ENCODE measurements around the gene CFAP61.

CFAP61 gene

DNA sequence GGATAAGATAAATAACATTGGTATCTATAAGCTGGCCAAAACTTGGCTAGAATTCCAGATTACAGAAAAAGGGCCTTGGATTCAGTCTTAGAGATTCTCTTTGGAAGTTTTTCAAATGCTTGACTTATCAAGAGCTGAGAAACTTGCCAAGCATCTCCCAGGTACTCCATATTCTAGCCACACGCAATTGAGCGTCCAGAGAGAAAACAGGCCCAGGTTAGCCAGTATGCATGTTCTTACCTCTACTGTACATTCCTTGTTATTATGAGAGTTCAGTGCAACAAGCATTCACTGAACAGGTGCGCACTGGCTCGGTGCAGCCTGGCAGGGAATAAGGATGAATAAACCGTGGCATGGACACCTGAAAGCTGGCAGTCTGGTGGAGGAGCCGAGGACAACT, 13.7 kb upstream of the CFAP61 start:
- DNase-seq, result no peak

DNA sequence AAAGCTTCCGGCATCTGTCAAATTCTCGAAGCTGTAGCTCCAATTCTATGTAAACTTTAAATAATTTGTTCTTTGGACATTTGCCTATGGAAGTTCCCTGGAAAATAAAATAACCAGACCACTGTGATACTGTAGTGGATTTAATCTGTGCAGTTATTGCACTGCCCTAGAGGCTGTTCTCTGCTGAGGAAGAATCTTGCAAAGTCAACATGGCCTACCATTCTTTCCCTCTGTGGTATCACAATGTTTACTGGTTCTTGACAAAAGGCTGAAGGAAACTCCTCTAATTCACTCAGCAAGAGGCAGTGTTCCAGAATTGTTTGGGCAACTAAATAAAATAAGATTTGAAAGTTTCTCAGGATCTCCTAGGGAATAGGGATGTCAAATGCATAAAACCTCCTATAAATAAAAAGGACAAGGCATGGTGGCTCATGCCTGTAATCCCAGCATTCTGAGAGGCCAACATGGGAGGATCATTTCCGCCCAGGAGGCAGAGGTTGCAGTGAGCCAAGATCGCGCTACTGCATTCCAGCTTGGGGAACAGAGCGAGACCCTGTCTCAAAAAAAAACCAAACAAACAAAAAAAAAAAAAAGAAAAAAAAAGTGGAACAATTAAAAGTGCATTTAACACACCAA, 12.5 kb upstream of the CFAP61 start:
- DNase-seq, result no peak

DNA sequence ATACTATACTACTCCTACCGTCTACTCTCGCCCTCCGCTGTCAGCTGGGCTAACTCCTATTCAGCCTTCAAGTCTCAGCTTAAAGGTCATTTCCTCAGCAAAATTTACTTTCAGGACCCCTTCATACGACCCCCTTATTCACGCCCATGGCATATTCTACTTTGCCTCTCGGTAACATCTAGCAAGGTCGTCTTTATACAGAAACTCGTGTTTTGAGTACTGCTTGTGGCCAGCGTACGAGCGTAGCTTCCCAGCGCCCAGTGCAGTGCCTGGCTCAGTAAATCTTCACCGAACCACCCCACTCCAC, 612 bp upstream of the CFAP61 start:
- DNase-seq, result no peak

DNA sequence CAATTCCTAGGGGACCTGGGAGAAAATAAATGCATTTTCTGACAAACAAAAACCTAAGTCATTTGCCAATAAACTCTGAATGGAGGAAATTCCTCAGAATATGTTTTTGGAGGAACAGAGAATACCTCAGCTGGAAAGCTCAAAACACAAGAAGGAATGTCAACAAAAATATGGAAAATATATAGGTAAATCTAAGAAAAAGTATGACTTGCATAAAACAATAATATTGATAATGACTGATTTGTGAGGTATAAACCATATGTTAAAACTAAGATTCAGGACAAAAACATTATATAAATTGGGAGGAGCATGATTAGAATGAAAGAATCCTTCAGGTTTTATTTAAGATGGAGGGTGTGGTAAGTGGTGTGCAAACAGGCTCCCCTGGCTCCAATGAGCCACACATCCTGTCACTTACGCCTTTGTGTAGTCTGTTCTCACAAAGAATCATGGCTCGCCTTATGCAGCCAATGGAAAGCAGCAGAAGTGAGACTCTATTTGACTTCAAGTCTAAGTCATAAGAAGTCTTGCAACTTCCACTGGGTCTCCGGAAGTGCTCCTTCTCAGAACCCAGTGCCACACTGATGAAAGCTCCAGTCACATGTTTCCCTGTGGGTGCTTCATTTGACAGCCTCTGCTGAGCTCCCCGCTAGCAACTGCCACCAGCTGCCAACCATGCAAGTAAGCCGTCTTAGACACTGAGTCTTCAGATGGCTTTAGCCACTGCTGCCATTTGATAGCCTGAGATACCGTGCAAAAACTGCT, 8.1 kb downstream of the CFAP61 start:
- DNase-seq, result no peak

DNA sequence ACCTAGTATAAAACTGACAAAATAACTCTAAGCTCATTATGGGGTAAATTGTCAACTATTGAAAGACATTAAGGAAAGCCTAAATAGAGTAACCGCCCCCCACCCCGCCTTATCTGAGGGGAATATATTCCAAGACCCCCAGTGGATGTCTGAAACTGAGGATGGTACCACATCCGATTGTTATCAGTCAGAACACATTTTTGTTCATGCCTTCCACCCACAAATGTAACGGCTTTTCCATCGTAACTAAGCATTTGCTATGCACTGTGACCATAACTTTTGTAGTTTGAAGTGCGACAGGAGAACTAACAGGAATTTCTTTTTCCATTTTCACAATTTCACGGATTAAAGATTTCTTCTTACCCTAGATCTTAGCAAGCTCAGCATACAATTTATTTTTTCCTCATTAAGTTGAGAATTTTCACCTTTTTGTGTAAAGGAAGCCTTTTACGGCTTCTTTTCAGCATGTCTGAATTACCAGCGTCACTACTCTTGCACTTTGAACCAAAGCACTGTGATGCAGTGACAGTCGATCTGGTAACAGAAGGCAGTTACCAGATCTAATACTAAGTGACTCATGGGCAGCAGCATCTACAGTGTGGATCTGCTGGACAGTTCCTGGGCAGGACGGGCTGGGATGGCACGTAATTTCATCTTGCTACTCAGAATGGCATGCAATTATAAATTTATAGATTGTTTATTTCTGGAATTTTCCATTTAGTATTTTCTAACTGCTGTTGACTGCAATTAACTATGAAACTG, 11.8 kb downstream of the CFAP61 start:
- DNase-seq, result no peak

DNA sequence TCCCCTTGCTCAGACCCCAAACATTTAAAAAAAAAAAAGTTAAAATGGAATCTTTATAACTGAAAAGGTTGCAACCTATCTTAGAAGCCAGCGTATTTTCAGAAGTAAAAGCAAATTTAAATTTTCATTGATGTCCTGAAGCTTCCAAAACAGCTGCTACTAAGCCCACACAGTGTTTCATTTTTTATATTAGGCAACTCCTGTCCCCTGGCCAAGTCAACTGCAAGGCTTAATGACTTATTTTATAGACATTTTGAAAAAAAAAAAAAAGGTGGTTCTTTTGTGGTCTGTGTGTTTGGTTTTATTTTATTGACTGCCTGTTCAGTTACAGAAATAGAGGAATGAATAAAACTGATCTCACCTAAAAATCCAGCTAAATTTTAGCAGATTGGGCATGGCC, 13.0 kb downstream of the CFAP61 start:
- DNase-seq, result no peak

DNA sequence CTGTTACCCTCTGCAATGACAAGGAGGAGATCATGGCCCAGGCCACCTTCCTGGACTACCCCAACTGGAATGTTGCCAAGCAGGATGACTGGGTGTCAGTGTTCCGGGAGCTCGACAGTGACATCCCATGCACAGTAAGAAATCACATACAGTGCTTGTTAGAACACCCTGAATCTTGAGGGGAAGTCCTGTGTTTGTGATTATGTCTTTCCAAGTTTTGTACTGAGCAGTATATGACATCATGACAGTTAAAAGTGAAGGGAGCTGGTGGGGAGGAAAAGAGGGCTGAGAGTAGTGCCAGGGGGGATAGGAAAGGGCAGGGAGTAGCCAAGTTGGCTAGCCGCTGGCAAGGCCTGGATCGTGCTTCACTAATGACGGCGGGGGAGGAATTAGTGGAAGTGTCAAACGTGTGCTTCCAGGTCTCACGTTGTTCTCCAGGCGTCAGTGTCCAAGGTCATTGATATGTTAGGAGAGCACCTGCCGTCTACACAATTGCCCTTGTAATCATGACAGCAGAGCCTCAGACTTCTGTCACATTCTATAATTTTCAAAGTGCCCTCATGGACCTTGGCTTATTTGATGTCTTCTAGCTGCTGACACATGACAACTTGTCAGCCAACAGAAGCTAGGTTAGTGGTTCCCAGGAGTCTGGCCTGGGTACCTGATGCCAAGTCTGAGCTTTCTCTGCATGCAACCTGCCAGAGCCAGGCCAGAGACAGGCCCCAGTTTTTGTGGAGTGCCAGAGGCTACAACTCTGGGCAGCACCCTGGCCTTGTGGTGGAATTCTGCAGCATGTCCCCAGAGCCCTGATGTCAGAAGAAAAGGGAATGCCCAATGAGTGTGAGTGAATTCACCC, 18.8 kb downstream of the CFAP61 start:
- DNase-seq, result no peak

DNA sequence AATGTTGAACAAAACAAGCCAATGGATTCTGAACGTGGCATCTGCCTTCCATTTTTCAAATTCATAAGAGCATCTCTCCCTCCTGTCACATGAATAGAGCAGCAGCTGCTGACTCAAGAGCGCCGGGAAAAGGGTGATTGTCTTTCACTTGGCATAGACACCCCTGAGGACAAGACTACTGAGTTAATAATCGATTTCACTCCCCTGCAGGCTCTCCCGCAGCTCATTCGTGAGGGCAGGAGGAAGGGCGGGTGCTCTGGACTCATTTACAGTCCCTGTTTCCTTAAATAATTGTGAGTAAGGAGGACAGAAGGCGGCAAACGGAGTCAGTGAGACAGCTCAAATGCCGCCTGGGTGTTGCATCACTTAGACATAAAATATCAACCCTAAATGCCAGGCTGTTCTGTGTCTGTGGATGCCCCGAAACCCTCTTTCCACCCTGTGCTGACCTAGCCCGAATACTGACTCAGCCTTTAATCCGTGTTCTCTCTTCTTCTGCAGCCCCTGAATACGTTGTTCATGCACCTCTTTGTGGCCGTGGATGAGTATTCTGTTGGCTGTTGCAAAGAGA, 21.6 kb downstream of the CFAP61 start:
- no peak for DNase-seq

DNA sequence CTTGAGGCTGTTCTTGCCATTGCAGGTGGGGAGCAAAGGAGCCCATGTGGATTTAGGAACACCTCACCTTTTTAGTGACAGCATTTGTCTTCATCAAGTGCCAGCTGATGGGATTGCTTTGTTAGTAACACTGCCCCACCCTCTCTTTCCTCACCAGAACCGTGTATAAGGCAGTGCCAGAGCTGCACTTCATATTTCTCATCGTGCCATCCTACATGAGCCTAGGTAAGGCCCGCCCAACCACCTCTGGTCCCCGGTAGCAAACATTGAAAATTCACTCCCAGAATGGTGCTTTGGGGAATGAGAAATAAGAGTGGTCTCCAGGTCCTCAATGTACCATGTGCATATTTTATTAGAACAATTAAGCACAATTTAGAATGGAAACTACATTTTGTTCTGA, 22.7 kb downstream of the CFAP61 start:
- no peak for DNase-seq

DNA sequence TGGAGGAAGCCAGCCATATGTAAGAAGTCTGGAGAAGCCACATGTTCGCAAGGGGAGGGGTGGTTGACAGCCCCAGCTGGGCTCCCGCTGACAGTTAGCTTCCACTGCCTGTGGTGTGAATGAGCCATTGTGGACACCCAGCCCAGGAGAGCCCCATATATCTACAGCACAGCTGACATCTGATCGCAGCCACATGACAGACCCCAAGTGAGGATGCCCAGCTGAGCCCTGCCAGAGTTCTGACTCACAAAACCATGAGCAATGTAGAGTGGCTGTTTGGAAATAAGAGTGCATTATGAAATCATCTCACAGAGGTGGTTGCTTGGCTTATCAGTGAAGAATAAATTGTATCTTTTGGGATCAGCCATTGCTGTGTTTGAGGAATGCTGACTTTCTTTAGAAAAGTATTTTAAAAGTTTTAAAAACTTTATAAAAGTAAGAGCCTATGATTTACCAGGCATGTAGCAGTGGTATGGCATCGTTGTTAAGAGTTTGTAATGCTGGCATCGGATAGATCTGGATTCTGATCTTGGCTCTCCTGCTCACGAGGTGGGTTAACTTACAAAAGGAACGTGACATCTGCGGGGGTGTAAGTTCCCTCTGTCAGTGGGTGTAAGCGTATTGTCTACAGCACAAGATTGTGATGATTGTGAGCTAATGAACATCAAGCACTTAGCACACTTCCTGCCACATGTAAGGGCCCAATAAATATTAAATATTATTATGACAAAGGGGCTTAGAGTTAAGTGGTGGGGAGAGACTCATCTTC, 24.1 kb downstream of the CFAP61 start:
- no peak for DNase-seq

DNA sequence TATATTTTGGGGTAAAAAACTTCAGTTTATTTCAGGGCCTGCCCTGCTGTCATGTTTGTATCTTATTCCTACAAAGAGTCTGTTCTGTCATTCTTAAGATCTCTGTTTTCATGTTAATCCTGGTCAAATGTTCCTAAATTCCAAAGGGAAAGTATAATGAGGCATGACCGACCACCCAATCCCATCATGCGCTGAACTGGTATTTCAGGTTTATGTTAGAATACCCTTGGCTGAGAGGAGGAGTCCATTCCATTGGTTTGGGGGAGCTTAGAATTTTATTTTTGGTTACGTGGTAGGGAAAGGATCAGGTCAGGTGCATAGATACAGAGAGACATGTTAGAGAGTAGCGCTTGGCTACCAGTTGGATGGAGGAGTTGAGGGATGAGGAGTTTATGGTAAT, 25.7 kb downstream of the CFAP61 start:
- DNase-seq, result no peak

DNA sequence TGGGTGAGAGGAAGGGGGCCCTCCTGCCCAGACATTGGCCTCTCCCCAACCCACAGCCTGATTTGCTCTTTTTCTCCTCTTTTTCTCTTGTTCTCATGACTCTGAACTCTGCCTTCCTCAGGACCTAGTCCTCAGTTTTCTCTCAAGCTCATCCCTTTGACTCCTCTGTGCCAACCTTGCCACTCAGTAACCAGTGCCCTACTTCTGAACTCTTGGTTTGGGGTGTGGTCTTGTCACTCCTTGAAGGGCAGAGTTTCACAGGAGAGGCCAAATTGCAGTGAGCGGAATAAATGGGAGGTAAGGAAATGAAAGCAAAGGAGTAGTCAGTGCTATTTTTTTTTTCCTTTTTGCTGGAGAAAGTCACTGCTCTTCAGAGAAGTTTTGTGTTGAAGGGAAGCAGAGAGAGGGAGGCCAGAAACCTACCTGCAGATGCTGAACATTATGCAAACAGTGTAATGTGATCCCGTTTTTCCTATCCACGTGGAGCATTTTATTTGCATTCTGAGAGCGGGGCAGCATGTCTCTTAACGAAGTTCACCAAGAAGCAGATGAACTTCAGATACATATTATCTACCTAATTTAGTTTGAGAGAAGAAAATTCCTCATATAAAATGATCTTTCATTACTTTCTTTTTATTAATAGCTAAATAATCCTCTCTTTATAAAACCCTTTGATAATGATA, 26.9 kb downstream of the CFAP61 start:
- no peak for DNase-seq

DNA sequence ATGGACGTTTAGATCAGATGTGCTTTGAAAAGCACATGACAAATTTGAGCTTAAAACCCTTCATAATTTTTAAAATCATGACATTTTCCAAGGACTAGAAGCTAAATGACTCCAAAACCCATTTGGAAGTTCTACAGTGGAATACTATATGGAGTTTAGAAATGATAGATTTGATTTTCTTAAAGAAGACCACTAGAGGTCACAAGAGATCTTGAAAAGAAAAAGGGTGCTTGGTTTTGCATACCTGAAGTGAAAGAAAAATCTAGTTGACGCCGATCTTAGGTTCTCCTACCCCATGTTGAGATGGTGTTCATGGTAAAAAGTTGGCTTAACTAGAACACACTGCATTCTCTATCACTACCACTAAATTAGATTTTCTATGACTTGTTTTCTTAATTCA, 31.5 kb downstream of the CFAP61 start:
- no peak for DNase-seq

DNA sequence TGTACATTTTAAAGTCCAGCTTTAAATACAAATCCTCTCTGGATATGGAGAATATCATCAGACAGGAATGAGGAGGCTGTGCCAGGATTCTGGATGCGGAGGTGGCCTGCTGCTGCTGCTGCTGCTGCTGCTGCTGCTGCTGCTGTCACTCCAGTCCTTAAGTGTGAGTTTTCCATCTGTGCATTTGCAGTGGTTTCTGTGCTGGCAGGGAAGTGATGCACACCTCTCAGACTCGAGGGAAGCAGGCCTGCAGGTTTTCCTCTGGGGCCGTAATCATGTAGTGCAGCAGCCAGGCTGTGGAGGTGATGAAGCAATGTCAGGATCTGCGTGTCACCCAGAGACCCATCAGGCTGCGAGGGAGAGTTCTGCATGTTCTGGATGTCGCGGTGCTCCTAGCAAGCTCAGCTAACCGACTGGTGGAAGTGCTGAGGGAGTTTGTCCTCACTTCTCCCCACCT, 32.0 kb downstream of the CFAP61 start:
- DNase-seq, result no peak

DNA sequence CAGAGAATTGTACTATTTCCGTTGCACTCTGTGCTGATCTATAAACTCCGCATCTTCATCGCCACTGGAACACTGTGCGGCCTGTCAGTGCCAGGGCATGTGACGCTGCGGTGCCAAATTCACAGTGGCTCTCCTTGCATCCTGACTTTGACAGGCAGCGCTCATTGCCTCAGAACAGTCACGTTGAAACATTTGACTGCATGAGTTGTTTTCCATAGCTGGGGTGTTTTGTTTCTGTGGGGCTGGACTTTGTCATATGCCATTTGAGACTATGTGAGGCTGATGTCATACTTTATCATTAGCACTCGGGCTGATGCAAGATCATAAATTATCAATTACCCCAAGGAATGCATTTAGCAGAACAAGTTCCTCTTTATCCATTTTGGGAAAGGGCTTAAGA, 32.7 kb downstream of the CFAP61 start:
- DNase-seq, result no peak

DNA sequence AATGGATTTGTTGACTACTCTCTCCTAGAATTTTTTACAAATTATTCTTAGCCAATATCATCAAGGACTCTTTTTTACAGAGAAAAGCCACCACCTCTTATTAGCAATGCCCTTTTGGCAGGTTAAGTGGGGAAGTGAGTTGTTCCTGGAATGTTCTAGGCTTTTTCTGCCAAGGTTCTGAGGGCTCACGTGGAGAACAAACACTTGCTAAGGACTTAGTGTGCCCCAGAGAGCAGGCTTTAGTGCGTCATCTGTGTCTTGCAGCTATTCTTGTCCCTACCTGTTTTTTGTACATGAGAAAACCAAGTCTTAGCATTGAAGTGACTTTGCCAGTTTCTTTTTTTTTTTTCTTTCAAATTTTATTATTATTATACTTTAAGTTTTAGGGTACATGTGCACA, 33.5 kb downstream of the CFAP61 start:
- DNase-seq, result no peak

DNA sequence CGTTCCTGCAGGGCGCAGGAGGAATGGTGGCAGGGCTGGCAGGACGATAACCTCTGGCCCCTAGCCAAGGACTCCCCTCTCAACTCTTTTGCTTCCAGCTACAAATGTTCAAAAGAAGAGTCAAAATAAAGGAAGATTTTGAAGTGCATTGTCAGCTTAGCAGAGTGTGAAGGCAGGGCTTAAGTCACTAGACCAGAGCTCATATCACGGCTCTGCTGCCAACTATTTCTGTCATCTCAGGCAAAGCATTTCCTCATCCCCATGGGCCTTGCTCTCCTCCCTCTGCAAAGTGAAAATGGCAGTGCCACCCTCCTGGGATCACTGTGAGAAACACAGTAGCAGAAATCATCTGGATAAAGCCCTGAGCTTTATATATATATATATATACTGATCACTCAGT, 36.7 kb downstream of the CFAP61 start:
- DNase-seq, result no peak

DNA sequence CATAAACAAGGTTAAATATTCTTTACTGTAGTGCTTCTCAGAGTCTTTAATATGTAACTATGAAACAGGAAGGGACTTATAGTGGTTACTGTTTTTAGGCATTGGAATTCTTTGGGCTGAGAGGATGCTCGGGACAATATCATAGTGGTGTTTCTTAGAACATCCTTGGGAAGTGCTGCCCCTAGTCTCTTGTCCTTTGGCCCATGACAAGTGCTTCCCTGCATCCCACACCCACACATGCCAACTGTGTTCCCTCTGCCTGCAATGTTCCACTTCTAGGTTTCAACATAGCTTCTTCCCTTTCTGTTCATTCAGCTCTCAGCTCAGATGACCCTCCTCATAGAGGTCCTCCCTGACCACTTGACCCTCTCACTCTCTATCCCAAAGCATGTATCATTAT, 37.6 kb downstream of the CFAP61 start:
- DNase-seq, result no peak

DNA sequence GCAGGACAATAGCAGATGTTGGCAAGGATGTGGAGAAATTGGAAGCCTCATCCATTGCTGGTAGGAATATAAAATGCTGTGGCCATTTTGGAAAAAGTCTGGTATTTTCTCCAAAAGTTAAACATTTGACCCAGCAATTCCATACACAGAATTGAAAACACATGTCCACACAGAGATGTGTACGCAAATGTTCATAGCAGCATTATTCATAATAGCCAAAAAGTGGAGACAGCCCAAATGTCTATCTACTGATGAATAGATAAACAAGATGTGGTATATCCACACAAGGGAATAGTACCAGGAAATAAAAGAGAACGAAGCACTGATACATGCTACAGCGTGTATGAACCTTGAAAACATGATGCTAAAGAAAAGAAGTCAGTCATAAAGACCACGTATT, 40.5 kb downstream of the CFAP61 start:
- no peak for DNase-seq

DNA sequence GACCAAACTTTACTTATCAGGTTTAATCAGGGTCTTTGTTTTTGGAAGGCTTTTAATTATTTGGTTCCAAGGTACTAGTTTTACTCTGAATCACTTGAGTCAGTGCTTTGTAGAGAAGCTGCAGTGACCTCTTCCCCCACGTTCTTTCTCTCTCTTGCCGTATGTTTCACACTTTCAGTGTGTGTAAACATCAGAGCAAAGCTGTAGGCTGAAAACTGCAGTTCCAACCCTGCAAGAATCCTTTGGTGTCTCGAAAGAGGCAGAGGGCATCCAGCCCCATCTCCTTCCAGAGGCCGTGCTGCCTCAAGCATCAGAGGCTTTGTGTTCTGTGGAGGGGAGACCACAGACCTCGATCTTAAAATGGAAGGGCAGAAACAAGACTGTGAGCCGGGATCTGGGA, 42.1 kb downstream of the CFAP61 start:
- no peak for DNase-seq

DNA sequence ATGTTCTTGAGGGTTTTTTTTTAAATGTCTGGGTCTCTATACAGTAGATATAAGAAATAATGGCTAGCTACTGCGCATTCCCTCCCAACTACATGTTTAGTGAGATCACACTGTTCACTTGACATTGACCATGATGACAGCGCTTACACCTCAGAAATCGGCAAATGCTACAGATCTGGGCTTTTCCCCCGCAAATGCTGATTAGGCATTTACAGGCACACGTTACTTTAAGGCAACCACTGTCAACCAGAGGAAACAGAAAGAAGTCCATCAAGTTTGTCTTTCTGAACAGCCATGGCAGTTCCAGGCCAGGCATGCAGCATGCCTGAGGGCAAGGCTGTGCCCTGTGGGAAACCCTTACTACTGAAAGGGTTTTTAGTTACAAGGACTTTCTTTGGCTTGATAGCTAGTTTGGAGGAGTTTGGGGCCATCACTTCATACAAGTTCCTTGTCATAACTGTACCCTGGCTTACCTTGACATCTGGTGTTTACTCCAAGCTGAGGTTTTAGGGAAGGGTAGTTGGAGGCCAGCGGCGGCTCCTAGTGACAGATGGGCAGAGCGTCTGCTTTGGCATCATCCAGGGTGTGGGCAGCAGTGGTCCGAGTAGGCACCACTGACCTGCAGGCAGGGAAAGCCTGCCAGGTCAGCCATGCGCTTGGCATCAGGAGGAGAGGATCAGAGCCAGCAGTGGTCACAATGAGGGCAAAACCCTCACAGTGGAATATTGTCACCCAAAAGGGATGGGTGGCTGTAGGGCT, 43.0 kb downstream of the CFAP61 start:
- DNase-seq, result no peak

All from right forelimb (tissue), 1 donor.